ENCODE results near the gene MYBPC1.

MYBPC1 gene

DNA sequence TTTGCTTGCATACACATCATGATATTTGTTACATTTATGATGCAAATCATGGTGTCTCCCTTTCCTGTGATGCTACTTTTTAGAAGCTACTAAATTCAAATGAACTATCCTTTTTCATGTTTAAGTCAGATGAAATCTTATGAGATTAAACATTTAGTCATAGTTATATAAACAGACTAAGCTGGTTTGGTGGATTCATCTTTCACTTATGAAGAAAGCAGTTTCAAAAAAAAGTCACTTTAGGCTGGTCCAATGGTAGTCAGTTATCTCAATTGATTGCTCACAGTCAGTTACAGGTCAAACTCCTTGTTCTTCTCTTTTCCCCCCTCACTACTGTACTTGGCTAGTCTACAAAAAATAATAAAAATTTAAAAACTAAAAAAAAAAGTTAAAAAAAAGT lies 124.8 kb downstream of the MYBPC1 start:
- no peaks in the 10 kb centered on the region; the same call in 1 of the 2 replicates for H3K36me3 ChIP-seq (ENCODE audit: low read length)
- H3K9ac ChIP-seq (ENCODE audit: low read length) = no peak overlapping the region
- TF ChIP-seq, protein P1, sequence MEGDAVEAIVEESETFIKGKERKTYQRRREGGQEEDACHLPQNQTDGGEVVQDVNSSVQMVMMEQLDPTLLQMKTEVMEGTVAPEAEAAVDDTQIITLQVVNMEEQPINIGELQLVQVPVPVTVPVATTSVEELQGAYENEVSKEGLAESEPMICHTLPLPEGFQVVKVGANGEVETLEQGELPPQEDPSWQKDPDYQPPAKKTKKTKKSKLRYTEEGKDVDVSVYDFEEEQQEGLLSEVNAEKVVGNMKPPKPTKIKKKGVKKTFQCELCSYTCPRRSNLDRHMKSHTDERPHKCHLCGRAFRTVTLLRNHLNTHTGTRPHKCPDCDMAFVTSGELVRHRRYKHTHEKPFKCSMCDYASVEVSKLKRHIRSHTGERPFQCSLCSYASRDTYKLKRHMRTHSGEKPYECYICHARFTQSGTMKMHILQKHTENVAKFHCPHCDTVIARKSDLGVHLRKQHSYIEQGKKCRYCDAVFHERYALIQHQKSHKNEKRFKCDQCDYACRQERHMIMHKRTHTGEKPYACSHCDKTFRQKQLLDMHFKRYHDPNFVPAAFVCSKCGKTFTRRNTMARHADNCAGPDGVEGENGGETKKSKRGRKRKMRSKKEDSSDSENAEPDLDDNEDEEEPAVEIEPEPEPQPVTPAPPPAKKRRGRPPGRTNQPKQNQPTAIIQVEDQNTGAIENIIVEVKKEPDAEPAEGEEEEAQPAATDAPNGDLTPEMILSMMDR (IDR thresholded peaks at IDR 0.05; ENCODE audit: insufficient read depth, low read length, poor library complexity, severe bottlenecking) = no peak
- no peak for TF ChIP-seq EZH2phosphoT487 (conservative IDR thresholded peaks at IDR 0.05; ENCODE audit: low read length)
- no peaks in the 10 kb centered on the region for H3K9me2 ChIP-seq (replicated peaks; ENCODE audit: insufficient read depth, low read length)
- H4K20me1 ChIP-seq (ENCODE audit: low read depth, low read length) = no peaks in the 10 kb centered on the region
- no peak overlapping the region for H3K27ac ChIP-seq (ENCODE audit: low read depth, low read length)
- H3K79me2 ChIP-seq (ENCODE audit: insufficient read depth, low read length) = no peaks in the 10 kb centered on the region
- H3K9me3 ChIP-seq (ENCODE audit: insufficient read depth, low read length) = no peaks in the 10 kb centered on the region
- H3F3A ChIP-seq (ENCODE audit: insufficient read depth) = no peaks in the 10 kb centered on the region
- H3K27me3 ChIP-seq (ENCODE audit: low read length) = no peaks in the 10 kb centered on the region
- H3K4me2 ChIP-seq (ENCODE audit: low read depth, low read length, poor library complexity, severe bottlenecking) = no peak overlapping the region
- no peak overlapping the region for H2AFZ ChIP-seq (ENCODE audit: low read depth, low read length, severe bottlenecking)
- H3K4me3 ChIP-seq (ENCODE audit: insufficient read depth, low read length, poor library complexity, severe bottlenecking) = no peak overlapping the region

DNA sequence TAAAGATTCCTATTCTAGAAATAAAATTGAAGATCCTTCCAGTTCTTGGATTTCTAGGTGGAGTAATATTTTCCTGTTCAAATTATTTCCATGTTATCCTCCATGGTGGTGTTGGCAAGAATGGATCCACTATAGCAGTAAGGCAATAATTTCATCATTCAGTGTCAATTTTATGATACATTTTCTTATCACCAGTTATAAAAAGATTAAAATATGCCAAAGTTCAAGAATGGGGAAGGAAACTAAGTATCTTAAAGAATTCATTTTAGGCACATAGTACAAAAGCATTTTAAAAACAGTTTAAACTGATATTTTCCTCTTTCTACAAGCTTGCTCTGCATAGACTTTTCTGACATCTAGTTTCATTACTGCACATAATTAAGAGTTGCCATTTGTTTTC lies 125.3 kb downstream of the MYBPC1 start:
- Histone ChIP-seq H3K4me2 (ENCODE audit: low read depth, low read length, poor library complexity, severe bottlenecking) (no peak overlapping the region), H3K9me3 (ENCODE audit: insufficient read depth, low read length) (no peaks in the 10 kb centered on the region), H3K27ac (ENCODE audit: low read depth, low read length) (no peak overlapping the region), H2AFZ (ENCODE audit: low read depth, low read length, severe bottlenecking) (no peak overlapping the region), H3K9ac (ENCODE audit: low read length) (no peak overlapping the region), H3K36me3 (ENCODE audit: low read length) (no peaks in the 10 kb centered on the region; the same call in 1 of the 2 replicates), H3K4me3 (ENCODE audit: insufficient read depth, low read length, poor library complexity, severe bottlenecking) (no peak overlapping the region), H3K79me2 (ENCODE audit: insufficient read depth, low read length) (no peaks in the 10 kb centered on the region), H3F3A (ENCODE audit: insufficient read depth) (no peaks in the 10 kb centered on the region), H3K27me3 (ENCODE audit: low read length) (no peaks in the 10 kb centered on the region), H3K9me2 (replicated peaks; ENCODE audit: insufficient read depth, low read length) (no peaks in the 10 kb centered on the region), H4K20me1 (ENCODE audit: low read depth, low read length) (no peaks in the 10 kb centered on the region)
- no peak for TF ChIP-seq EZH2phosphoT487 (conservative IDR thresholded peaks at IDR 0.05; ENCODE audit: low read length)
- TF ChIP-seq, protein P1 (IDR thresholded peaks at IDR 0.05; ENCODE audit: insufficient read depth, low read length, poor library complexity, severe bottlenecking) = no peak

DNA sequence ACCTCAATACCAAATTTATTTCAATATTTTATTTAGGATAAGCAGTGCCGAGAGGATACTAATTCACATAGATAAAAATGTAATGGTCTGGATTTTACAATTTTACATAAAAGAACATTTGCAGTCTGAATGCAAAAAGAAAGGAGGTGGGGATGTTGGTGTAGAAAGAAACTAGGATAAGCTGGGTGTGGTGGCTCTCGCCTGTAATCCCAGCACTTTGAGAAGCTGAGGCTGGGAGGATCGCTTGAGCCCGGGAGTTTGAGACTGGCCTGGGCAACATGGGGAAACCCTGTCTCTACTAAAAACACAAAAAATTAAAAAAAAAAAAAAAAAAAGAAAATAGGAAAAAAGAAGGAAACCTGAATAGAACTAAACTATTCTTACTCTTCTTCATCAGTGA lies 127.6 kb downstream of the MYBPC1 start:
- no peaks in the 10 kb centered on the region for H3K27me3 ChIP-seq (ENCODE audit: low read length)
- H3F3A ChIP-seq (ENCODE audit: insufficient read depth) = no peaks in the 10 kb centered on the region
- TF ChIP-seq, protein P1 (IDR thresholded peaks at IDR 0.05; ENCODE audit: insufficient read depth, low read length, poor library complexity, severe bottlenecking) = no peak
- no peak for TF ChIP-seq EZH2phosphoT487 (conservative IDR thresholded peaks at IDR 0.05; ENCODE audit: low read length)
- no peak overlapping the region for H2AFZ ChIP-seq (ENCODE audit: low read depth, low read length, severe bottlenecking)
- H3K9me2 ChIP-seq (replicated peaks; ENCODE audit: insufficient read depth, low read length) = no peaks in the 10 kb centered on the region
- H3K36me3 ChIP-seq (ENCODE audit: low read length) = no peaks in the 10 kb centered on the region; the same call in 1 of the 2 replicates
- no peaks in the 10 kb centered on the region for H3K9me3 ChIP-seq (ENCODE audit: insufficient read depth, low read length)
- H4K20me1 ChIP-seq (ENCODE audit: low read depth, low read length) = no peaks in the 10 kb centered on the region
- H3K4me2 ChIP-seq (ENCODE audit: low read depth, low read length, poor library complexity, severe bottlenecking) = no peak overlapping the region
- no peaks in the 10 kb centered on the region for H3K79me2 ChIP-seq (ENCODE audit: insufficient read depth, low read length)
- no peak overlapping the region for H3K9ac ChIP-seq (ENCODE audit: low read length)
- no peak overlapping the region for H3K27ac ChIP-seq (ENCODE audit: low read depth, low read length)
- no peak overlapping the region for H3K4me3 ChIP-seq (ENCODE audit: insufficient read depth, low read length, poor library complexity, severe bottlenecking)

Data from SU-DHL-6 (cell line).